AG10803 (cell line): ENCODE data around the gene UPF3A.
A peak's percentile ranks its signal among the peaks of the same experiment; 100 is the strongest.
"Not testable (repeated sequence)": the region's sequence is repeated elsewhere in the genome, so short reads cannot be mapped to it uniquely, and the experiment has no call there.

Experiments
- DNase-seq: peaks from one replicate; pipeline ENCODE4 v3.0.0; 2010; ENCODE audit warnings: low read depth
- H3K4me3 ChIP-seq: 2 replicates; pipeline ENCODE4 v1.5.1; 2011; ENCODE audit warnings: mild to moderate bottlenecking, low read length, control low read depth
- TF ChIP-seq, protein P1 (sequence below): conservative IDR thresholded peaks from 2 replicates; pipeline ENCODE4 v1.5.1; 2011; ENCODE audit warnings: mild to moderate bottlenecking, low read length, control low read depth, inconsistent platforms

Gene UPF3A

GRCh38 chr13:114237415-114238112 lies 43.8 kb upstream of the UPF3A start:
- H3K4me3 ChIP-seq: no peak overlapping the region
- TF ChIP-seq, protein P1, sequence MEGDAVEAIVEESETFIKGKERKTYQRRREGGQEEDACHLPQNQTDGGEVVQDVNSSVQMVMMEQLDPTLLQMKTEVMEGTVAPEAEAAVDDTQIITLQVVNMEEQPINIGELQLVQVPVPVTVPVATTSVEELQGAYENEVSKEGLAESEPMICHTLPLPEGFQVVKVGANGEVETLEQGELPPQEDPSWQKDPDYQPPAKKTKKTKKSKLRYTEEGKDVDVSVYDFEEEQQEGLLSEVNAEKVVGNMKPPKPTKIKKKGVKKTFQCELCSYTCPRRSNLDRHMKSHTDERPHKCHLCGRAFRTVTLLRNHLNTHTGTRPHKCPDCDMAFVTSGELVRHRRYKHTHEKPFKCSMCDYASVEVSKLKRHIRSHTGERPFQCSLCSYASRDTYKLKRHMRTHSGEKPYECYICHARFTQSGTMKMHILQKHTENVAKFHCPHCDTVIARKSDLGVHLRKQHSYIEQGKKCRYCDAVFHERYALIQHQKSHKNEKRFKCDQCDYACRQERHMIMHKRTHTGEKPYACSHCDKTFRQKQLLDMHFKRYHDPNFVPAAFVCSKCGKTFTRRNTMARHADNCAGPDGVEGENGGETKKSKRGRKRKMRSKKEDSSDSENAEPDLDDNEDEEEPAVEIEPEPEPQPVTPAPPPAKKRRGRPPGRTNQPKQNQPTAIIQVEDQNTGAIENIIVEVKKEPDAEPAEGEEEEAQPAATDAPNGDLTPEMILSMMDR: no peak
- no peak for DNase-seq

- no peak overlapping the region for H3K4me3 ChIP-seq
- DNase-seq: no peak
- TF ChIP-seq, protein P1: no peak
Observed at GRCh38 chr13:114241918-114242317, 39.5 kb upstream of the UPF3A start.

GRCh38 chr13:114243971-114244370 lies 37.4 kb upstream of the UPF3A start:
- DNase-seq: no peak
- TF ChIP-seq, protein P1: no peak
- H3K4me3 ChIP-seq: no peak overlapping the region

GRCh38 chr13:114244637-114245036 lies 36.8 kb upstream of the UPF3A start:
- DNase-seq: no peak
- H3K4me3 ChIP-seq: no peak overlapping the region
- TF ChIP-seq, protein P1: no peak

- H3K4me3 ChIP-seq: no peak overlapping the region
- TF ChIP-seq, protein P1: no peak
- DNase-seq: peak; percentile 84
Observed at GRCh38 chr13:114248011-114248410, 33.4 kb upstream of the UPF3A start.

DNA sequence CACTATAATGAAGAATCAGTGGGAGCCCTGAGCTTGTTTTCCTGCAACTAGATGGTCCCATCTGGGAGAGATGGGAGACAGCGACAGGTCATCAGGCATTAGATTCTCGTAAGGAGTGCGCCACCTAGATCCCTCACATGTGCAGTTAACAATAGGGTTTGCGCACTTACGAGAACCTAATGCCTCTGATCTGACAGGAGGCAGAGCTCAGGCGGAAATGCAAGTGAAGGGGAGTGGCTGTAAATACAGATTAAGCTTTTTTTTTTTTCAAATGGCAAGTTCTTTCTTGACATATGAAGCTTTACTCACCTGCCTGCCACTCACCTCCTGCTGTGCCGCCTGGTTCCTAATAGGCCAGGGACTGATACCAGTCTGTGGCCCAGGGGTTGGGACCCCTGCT lies 32.3 kb upstream of the UPF3A start:
- TF ChIP-seq, protein P1: no peak
- no peak overlapping the region for H3K4me3 ChIP-seq
- no peak for DNase-seq

- not testable (repeated sequence) for DNase-seq, H3K4me3 ChIP-seq
Observed at GRCh38 chr13:114251639-114252440, 29.6 kb upstream of the UPF3A start.
